ENCODE data around the gene PRRT4.

PRRT4 gene

DNA sequence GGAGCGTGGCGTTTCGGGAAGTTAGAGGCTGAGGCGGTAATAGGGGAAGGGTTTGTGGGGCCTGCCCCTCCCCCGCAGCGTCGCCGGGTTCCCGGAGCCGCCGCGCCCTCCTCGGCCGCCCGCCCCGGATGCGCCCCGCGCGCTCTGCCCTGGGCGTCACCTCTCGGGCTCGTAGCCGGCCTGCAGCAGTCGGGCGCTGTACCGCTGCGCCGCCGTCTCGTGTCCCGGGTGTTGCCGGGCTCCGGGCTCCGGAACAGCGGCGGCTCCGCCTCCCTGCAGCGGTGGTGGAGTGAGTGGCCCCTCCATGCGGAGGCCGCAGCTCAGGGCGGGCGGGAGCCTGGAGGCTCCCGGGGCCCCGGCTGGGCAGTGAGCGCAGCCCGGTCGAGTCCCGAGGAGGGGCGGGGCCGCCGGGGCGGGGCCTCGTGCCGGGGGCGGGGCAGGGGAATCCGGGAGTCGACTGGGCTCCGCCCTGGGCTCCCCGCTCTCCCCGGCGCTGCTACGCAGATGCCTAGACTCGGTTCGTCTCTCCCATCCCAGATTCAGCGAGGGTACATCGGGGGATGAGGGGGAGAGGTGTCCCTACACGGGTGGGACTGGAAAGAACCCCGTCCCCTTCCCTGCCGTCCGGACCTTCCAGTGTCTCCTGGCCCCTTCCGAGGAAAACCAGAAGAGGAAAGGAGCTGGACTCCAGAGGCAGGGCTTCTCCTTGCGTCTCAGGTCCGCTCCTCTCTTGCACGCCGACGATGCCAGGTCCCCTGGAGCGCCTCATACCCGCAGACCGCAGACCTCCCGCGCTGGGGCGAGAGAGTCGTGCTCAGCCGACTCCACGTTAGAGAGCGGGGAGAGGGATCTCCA lies 48.3 kb upstream of the PRRT4 start, which contains the start of gene IMPDH1 (continued):
- TF ChIP-seq ZNF433 (tag by site-specific recombination; IDR thresholded peaks at IDR 0.05; ENCODE audit: low read depth) (no peak), ZNF777 (tag by site-specific recombination; IDR thresholded peaks at IDR 0.05; ENCODE audit: borderline replicate concordance) (peak; percentile 58; the same call in 1 of the 2 replicates), ZBTB48 (tag by site-specific recombination; IDR thresholded peaks at IDR 0.05) (peak; percentile 86), ZIC2 (tag by site-specific recombination; IDR thresholded peaks at IDR 0.05) (peak; percentile 65), ZNF138 (tag by site-specific recombination; IDR thresholded peaks at IDR 0.05; ENCODE audit: borderline replicate concordance) (no peak), KLF8 (tag by site-specific recombination; IDR thresholded peaks at IDR 0.05) (peak; percentile 73; the same call in 1 of the 2 replicates), ZNF660 (tag by site-specific recombination; IDR thresholded peaks at IDR 0.05) (peak; percentile 40), KLF7 (tag by site-specific recombination; IDR thresholded peaks at IDR 0.05; ENCODE audit: borderline replicate concordance) (peak; percentile 7; the same call in 1 of the 2 replicates), ZSCAN30 (tag by site-specific recombination; IDR thresholded peaks at IDR 0.05) (peak; percentile 86), ZNF624 (tag by site-specific recombination; IDR thresholded peaks at IDR 0.05) (no peak), ZBTB17 (tag by site-specific recombination; IDR thresholded peaks at IDR 0.05) (peak; percentile 99), IKZF3 (tag by site-specific recombination; IDR thresholded peaks at IDR 0.05) (peak; percentile 95), ZNF335 (tag by site-specific recombination; conservative IDR thresholded peaks at IDR 0.05) (peak; percentile 96), FEZF1 (tag by site-specific recombination; IDR thresholded peaks at IDR 0.05) (no peak), ZNF223 (tag by site-specific recombination; IDR thresholded peaks at IDR 0.05) (no peak), ZNF324 (tag by site-specific recombination; IDR thresholded peaks at IDR 0.05) (0 out of 2 replicates have a peak, but pooled peaks have one; percentile 42), ZNF155 (tag by site-specific recombination; IDR thresholded peaks at IDR 0.05) (no peak), ZXDB (tag by site-specific recombination; IDR thresholded peaks at IDR 0.05) (peak; percentile 69), ZNF792 (tag by site-specific recombination; IDR thresholded peaks at IDR 0.05) (no peak), KLF9 (tag by site-specific recombination; IDR thresholded peaks at IDR 0.05; ENCODE audit: low read depth) (peak; percentile 56)
- TF ChIP-seq, protein P1, sequence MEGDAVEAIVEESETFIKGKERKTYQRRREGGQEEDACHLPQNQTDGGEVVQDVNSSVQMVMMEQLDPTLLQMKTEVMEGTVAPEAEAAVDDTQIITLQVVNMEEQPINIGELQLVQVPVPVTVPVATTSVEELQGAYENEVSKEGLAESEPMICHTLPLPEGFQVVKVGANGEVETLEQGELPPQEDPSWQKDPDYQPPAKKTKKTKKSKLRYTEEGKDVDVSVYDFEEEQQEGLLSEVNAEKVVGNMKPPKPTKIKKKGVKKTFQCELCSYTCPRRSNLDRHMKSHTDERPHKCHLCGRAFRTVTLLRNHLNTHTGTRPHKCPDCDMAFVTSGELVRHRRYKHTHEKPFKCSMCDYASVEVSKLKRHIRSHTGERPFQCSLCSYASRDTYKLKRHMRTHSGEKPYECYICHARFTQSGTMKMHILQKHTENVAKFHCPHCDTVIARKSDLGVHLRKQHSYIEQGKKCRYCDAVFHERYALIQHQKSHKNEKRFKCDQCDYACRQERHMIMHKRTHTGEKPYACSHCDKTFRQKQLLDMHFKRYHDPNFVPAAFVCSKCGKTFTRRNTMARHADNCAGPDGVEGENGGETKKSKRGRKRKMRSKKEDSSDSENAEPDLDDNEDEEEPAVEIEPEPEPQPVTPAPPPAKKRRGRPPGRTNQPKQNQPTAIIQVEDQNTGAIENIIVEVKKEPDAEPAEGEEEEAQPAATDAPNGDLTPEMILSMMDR (tag by site-specific recombination; IDR thresholded peaks at IDR 0.05) = no peak
- TF ChIP-seq, protein P2, sequence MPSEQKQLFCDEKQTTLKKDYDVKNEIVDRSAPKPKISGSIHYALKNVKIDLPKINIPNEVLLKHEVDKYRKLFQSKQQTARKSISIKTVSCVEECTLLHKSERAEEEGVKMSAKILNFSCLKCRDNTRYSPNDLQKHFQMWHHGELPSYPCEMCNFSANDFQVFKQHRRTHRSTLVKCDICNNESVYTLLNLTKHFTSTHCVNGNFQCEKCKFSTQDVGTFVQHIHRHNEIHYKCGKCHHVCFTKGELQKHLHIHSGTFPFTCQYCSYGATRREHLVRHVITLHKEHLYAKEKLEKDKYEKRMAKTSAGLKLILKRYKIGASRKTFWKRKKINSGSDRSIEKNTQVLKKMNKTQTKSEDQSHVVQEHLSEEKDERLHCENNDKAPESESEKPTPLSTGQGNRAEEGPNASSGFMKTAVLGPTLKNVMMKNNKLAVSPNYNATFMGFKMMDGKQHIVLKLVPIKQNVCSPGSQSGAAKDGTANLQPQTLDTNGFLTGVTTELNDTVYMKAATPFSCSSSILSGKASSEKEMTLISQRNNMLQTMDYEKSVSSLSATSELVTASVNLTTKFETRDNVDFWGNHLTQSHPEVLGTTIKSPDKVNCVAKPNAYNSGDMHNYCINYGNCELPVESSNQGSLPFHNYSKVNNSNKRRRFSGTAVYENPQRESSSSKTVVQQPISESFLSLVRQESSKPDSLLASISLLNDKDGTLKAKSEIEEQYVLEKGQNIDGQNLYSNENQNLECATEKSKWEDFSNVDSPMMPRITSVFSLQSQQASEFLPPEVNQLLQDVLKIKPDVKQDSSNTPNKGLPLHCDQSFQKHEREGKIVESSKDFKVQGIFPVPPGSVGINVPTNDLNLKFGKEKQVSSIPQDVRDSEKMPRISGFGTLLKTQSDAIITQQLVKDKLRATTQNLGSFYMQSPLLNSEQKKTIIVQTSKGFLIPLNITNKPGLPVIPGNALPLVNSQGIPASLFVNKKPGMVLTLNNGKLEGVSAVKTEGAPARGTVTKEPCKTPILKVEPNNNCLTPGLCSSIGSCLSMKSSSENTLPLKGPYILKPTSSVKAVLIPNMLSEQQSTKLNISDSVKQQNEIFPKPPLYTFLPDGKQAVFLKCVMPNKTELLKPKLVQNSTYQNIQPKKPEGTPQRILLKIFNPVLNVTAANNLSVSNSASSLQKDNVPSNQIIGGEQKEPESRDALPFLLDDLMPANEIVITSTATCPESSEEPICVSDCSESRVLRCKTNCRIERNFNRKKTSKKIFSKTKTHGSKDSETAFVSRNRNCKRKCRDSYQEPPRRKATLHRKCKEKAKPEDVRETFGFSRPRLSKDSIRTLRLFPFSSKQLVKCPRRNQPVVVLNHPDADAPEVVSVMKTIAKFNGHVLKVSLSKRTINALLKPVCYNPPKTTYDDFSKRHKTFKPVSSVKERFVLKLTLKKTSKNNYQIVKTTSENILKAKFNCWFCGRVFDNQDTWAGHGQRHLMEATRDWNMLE (tag by site-specific recombination; conservative IDR thresholded peaks at IDR 0.05; ENCODE audit: low read depth) = no peak
- TF ChIP-seq, protein P3, sequence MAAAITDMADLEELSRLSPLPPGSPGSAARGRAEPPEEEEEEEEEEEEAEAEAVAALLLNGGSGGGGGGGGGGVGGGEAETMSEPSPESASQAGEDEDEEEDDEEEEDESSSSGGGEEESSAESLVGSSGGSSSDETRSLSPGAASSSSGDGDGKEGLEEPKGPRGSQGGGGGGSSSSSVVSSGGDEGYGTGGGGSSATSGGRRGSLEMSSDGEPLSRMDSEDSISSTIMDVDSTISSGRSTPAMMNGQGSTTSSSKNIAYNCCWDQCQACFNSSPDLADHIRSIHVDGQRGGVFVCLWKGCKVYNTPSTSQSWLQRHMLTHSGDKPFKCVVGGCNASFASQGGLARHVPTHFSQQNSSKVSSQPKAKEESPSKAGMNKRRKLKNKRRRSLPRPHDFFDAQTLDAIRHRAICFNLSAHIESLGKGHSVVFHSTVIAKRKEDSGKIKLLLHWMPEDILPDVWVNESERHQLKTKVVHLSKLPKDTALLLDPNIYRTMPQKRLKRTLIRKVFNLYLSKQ (tag by site-specific recombination; IDR thresholded peaks at IDR 0.05; ENCODE audit: borderline replicate concordance) = no peak
